GM19452 (cell line): ENCODE results near the gene ACOXL.

Experiments used
- ATAC-seq: cut with Tn5 transposase; IDR thresholded peaks from one replicate; pipeline ENCODE4 v1.9.1; 2021; ENCODE audit not compliant: unreplicated experiment

The ACOXL gene

GRCh38 chr2:110872521-110872920 is 140.1 kb downstream of the ACOXL start:
- ATAC-seq: no peak

GRCh38 chr2:110873056-110873502 is 140.7 kb downstream of the ACOXL start:
- ATAC-seq: no peak

DNA sequence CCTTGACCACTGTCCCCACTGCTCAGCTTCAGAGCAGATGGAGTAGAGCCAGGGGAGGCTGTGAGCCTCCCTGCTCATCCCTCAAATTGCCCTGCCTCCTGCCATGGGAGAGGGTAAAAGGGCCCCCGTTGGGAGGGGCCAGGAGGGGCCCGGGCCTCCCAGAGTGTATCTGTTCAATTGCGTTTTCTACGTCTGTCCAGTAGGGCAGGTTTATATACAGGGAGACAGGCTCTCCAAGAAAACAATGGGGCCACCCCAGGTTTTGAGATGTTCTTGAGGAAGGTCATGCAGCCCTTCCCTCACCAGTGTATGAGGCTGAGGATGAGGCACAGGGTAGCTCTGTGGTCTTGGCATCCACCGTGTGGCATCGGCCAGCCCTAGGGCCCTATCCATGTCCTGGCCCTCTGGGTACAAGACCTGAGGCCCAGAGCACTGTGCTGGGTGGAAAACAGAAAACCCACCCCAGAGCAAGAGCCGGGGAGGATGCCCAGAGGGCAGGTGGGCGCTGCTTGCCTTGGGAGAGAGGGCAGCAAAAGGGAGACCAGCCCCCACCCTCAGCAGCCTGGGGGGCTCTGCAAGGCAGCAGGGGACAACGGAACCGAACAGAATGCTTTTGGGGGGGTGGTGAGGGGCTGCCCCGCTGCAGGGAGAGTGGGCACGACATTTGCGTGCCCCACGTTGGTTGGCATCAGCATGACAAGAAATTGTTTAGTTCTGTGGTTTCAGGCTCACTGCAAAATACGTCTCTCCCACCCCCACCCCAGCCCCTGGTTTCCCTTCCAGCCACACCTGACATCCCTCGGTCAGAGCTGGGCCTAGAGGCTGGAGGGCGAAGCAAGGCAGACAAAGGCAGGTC is 141.5 kb downstream of the ACOXL start:
- ATAC-seq: no peak

GRCh38 chr2:110874453-110875383 is 142.3 kb downstream of the ACOXL start:
- ATAC-seq: no peak

DNA sequence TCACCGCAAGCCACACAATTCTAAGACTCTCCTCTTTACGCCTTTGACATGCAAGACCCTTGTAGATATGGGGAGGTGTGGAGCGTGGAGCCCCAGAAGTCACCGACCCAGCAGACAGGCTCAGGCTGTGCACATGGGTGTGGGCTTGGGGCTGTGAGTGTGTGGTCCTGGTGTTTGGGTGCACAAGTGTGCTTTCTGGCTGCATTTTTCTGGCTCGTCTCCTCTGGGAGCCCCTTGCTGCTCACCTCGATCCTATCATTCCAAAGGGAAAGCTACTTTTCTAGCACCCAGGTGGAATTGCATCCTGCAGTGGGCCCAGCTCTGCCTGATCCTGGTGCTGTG is 143.0 kb downstream of the ACOXL start:
- no peak for ATAC-seq

GRCh38 chr2:110876167-110876999 is 144.0 kb downstream of the ACOXL start:
- ATAC-seq: no peak

- no peak for ATAC-seq
Observed at GRCh38 chr2:110877031-110877827, 144.9 kb downstream of the ACOXL start.

GRCh38 chr2:110878150-110878549 is 145.8 kb downstream of the ACOXL start:
- ATAC-seq: no peak

GRCh38 chr2:110881908-110882307 is 149.5 kb downstream of the ACOXL start:
- peak; percentile 91 for ATAC-seq

GRCh38 chr2:110883406-110883805 is 151.0 kb downstream of the ACOXL start:
- no peak for ATAC-seq

- ATAC-seq: no peak
Observed at GRCh38 chr2:110885256-110885655, 152.9 kb downstream of the ACOXL start.

DNA sequence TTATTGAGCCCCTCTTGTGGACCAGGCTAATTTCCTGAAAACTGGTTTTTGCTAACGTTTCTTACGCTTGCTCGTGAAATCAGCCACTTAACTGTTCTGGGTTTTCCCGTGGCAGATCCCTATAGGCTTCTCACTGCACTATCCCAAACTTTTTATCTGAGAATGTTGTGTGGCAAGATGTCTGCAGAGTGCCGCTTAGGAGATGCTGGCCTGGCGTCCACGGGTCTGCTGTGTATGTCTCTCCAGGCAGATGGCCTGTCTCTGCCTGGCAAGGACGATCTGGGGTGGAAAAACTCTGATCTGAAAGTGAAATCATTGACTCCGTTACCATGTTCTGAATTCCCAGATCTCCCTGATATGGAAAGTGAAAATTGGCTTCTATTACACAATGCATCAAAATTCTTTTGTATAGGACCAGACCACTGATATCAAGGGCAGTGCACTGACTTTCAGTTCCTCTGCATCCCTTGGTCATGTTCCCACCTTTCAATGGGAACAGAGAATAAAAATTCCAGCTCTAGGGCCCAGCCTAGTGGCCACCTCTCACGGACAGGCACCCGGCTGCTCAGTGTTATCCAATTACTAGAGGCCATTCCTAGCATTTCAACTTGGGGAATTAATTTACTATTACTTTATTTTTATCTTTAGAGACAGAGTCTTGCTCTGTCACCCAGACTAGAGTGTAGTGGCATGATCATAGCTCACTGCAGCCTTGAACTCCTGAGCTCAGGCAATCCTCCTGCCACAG is 154.6 kb downstream of the ACOXL start:
- no peak for ATAC-seq

GRCh38 chr2:110888411-110888810 is 156.0 kb downstream of the ACOXL start:
- ATAC-seq: no peak

DNA sequence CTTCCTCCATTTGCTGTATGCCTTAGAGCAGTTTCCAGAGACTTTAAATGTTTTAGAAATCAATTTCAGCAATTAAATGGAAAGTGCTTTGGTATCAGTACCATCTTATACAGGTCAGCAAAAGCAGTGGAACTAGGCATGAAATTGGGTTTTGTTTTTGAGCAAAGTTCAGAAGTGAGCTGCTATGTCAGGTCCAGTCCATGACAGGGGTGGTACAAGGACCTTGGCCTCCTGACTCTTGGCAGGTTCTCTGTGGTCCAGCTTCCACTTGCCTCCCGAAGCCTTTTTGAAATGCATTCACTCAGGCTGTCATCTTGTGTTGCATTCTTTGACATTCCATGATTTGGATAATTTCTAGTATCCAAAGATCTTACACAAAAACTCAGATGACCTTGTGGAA is 159.3 kb downstream of the ACOXL start:
- no peak for ATAC-seq

GRCh38 chr2:110896226-110896625 is 163.9 kb downstream of the ACOXL start:
- no peak for ATAC-seq

- no peak for ATAC-seq
Observed at GRCh38 chr2:110897966-110898365, 165.6 kb downstream of the ACOXL start.

DNA sequence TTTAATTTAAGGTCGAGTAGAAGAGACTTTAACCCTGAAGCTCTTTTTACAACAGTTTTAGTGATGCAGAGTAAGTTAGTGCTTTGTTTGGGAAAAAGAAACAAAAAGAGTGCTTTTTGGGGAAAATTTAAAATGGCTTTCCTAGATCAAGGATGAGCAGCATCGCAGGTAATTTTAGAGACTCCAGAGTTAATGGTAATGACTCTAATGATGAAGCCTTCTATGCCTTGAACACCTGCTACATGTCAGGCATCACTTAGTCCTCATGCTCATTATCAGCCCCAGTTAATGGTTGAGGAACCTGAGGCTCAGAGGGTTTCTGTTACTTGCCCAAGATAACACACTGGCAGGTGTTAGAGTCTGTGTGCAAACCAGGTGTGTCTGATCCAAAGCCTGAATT is 167.8 kb downstream of the ACOXL start:
- no peak for ATAC-seq

GRCh38 chr2:110903548-110903947 is 171.2 kb downstream of the ACOXL start:
- no peak for ATAC-seq

DNA sequence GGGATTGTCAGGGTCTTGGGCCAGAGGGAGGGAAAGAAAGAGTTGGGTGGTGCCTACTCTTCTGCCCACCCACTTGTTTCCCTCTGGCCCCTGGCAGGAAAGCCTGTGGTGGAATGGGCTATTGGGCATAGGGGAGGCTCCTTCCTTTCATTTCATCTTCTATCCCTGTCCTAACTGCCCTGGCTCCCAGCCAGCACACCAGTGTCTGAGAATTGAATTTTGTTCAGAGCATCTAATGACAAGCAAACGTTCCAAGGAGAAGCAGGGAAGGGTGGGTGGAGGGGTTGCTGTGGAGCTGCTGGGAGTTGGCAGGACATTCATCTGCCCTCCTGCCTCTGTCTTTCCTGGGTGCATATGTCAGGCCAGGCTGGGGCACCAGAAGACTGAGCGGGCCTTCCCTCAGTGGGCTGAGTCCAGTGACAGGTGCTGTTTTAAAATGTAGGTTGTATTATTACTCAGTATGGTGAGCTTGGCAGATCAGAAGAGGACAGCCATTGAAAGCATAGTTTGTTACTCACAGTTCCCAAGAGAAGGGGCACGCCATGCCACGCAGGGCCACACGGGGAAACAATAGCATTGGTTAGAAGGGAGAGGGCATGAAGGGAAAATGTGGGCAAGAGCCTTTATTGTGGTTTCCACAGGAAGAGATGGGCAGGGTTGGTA is 171.9 kb downstream of the ACOXL start:
- no peak for ATAC-seq
